ENCODE measurements around the gene RABEP2. TPM values are rescaled to one million over a fixed set of nuclear protein-coding genes. Genes with fewer than 3 reads are reported as not detected.

RABEP2 gene
- total RNA-seq, 1 donor from 2014 or later: 110 TPM

GRCh38 chr16:28905229-28905754 lies 19.7 kb downstream of the RABEP2 start:
- H3K27me3 Mint-ChIP-seq: no peaks in the 10 kb centered on the region
- peaks cover 22% of the 10 kb centered on the region for H3K4me1 Mint-ChIP-seq
- intact Hi-C loops (cut with micrococcal nuclease): no loop called here
- ATAC-seq (ENCODE audit: low read depth) (no peak), DNase-seq (no peak)
- ChIA-PET CTCF (no interaction called here), POLR2A (interaction anchor here (0.5 kb wide), 1 partner anchor 8 kb away, joined by 7 read pairs; no protein-coding TSS in a partner anchor)
- H3K27ac Mint-ChIP-seq: no peak overlapping the region
- TF ChIP-seq CTCF (IDR thresholded peaks at IDR 0.05): no peak
- no peaks in the 10 kb centered on the region for H3K9me3 Mint-ChIP-seq
- H3K4me3 Mint-ChIP-seq: no peak overlapping the region
- H3K36me3 Mint-ChIP-seq (ENCODE audit: low read depth): peaks cover 41% of the 10 kb centered on the region

GRCh38 chr16:28904828-28905227 lies 20.2 kb downstream of the RABEP2 start:
- POLR2A ChIA-PET: interaction anchor here (0.5 to 1.1 kb wide), 2 partner anchors 8 to 36 kb away, joined by 3 to 7 read pairs; no protein-coding TSS in a partner anchor

GRCh38 chr16:28904363-28904762 lies 20.7 kb downstream of the RABEP2 start:
- no peak for TF ChIP-seq CTCF (IDR thresholded peaks at IDR 0.05)
- Mint-ChIP-seq H3K9me3 (no peaks in the 10 kb centered on the region), H3K36me3 (ENCODE audit: low read depth) (peaks cover 35% of the 10 kb centered on the region), H3K4me3 (no peak overlapping the region), H3K4me1 (peaks cover 18% of the 10 kb centered on the region), H3K27me3 (no peaks in the 10 kb centered on the region), H3K27ac (no peak overlapping the region)
- ChIA-PET CTCF (no interaction called here), POLR2A (interaction anchor here (0.6 to 1.1 kb wide), 2 partner anchors 37 to 80 kb away, joined by 3 to 4 read pairs; no protein-coding TSS in a partner anchor)
- no peak for ATAC-seq (ENCODE audit: low read depth)
- DNase-seq: no peak
- intact Hi-C loops (cut with micrococcal nuclease): no loop called here

More at GRCh38 chr16:28904828-28905227, 20.2 kb downstream of the RABEP2 start:
- no peak for DNase-seq
- Mint-ChIP-seq H3K27ac (no peak overlapping the region), H3K4me1 (peaks cover 18% of the 10 kb centered on the region), H3K9me3 (no peaks in the 10 kb centered on the region), H3K27me3 (no peaks in the 10 kb centered on the region), H3K36me3 (ENCODE audit: low read depth) (peaks cover 37% of the 10 kb centered on the region), H3K4me3 (no peak overlapping the region)
- no peak for TF ChIP-seq CTCF (IDR thresholded peaks at IDR 0.05)
- no peak for ATAC-seq (ENCODE audit: low read depth)
- CTCF ChIA-PET: no interaction called here
- intact Hi-C loops (cut with micrococcal nuclease): no loop called here

- H3K4me1 Mint-ChIP-seq: peaks cover 18% of the 10 kb centered on the region
- no peak overlapping the region for H3K27ac Mint-ChIP-seq
- DNase-seq: no peak
- POLR2A ChIA-PET: interaction anchor here (0.6 to 1.1 kb wide), 5 partner anchors 13 to 81 kb away, joined by 3 to 5 read pairs (median 3); no protein-coding TSS in a partner anchor
- no peak for TF ChIP-seq CTCF (IDR thresholded peaks at IDR 0.05)
- intact Hi-C loops (cut with micrococcal nuclease): loop anchor here (2.0 kb wide), 1 partner anchor 21 kb away; the partner anchor contains the start of gene RABEP2
- ATAC-seq (ENCODE audit: low read depth): no peak
- H3K36me3 Mint-ChIP-seq (ENCODE audit: low read depth): peaks cover 32% of the 10 kb centered on the region
- H3K9me3 Mint-ChIP-seq: no peaks in the 10 kb centered on the region
- CTCF ChIA-PET: no interaction called here
- H3K4me3 Mint-ChIP-seq: no peak overlapping the region
- no peaks in the 10 kb centered on the region for H3K27me3 Mint-ChIP-seq
These were observed 21.5 kb downstream of the RABEP2 start for GRCh38 chr16:28903344-28904042.

GRCh38 chr16:28902909-28903308 lies 22.1 kb downstream of the RABEP2 start:
- peaks cover 18% of the 10 kb centered on the region for H3K4me1 Mint-ChIP-seq
- H3K4me3 Mint-ChIP-seq: no peak overlapping the region
- POLR2A ChIA-PET: interaction anchor here (1.0 to 1.5 kb wide), 3 partner anchors 20 to 41 kb away, joined by 3 to 6 read pairs (median 3); partner anchors contain the start of gene CD19
- CTCF ChIA-PET: no interaction called here
- peak; percentile 36 for ATAC-seq (ENCODE audit: low read depth)
- H3K27ac Mint-ChIP-seq: peak overlapping the region; percentile 73
- H3K9me3 Mint-ChIP-seq: no peaks in the 10 kb centered on the region
- TF ChIP-seq CTCF (IDR thresholded peaks at IDR 0.05): no peak
- peaks cover 34% of the 10 kb centered on the region for H3K36me3 Mint-ChIP-seq (ENCODE audit: low read depth)
- intact Hi-C loops (cut with micrococcal nuclease): loop anchor here (2.0 kb wide), 1 partner anchor 22 kb away; the partner anchor contains the start of gene RABEP2
- no peak for DNase-seq
- no peaks in the 10 kb centered on the region for H3K27me3 Mint-ChIP-seq

All from activated B cell treated with CpG ODN at 0.5 μM for 24 hours (primary cell).